ENCODE data around the gene CHST12.

Gene CHST12

DNA sequence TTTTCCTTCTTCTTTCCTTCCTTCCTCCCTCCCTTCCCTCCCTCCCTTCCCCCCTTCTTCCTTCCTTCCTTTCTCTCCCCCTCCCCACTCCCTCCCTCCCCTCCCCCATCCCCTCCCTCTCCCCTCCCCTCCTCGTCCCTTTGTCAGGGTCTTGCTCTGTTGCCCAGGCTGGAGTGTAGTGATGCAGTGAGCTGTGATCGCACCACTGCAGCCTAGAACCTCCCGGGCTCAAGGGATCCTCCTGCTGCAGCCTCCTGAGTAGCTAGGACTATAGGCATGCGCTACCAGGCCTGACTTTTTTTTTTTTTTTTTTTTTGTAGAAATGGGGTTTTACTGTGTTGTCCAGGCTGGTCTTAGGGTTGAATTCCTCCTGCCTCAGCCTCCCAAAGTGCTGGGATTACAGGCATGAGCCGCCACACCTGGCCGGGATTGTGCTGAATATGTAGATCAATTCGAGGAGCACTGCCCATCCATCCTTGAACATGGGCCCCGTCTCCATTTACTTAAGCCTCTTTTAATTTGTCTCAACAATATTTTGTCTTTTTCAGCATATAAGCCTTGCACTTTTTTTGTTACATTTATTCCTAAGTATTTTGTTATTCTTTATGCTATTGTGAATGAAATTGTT is 49.3 kb downstream of the CHST12 start:
- in situ Hi-C loops (cut with MboI; ENCODE audit: low sequenced_read_pairs): loop anchor here (25.0 kb wide), 1 partner anchor 235 kb away; the partner anchor contains the start of gene AMZ1

- in situ Hi-C loops (cut with MboI; ENCODE audit: low sequenced_read_pairs): loop anchor here (25.0 kb wide), 1 partner anchor 233 kb away; the partner anchor contains the start of gene AMZ1
These were observed 50.4 kb downstream of the CHST12 start for GRCh38 chr7:2453849-2454248.

GRCh38 chr7:2459674-2460073 is 56.3 kb downstream of the CHST12 start:
- in situ Hi-C loops (cut with MboI; ENCODE audit: low sequenced_read_pairs): loop anchor here (25.0 kb wide), 1 partner anchor 228 kb away; the partner anchor contains the start of gene AMZ1

- in situ Hi-C loops (cut with MboI; ENCODE audit: low sequenced_read_pairs): loop anchor here (25.0 kb wide), 1 partner anchor 227 kb away; the partner anchor contains the start of gene AMZ1
These were observed 56.8 kb downstream of the CHST12 start for GRCh38 chr7:2460188-2460587.

DNA sequence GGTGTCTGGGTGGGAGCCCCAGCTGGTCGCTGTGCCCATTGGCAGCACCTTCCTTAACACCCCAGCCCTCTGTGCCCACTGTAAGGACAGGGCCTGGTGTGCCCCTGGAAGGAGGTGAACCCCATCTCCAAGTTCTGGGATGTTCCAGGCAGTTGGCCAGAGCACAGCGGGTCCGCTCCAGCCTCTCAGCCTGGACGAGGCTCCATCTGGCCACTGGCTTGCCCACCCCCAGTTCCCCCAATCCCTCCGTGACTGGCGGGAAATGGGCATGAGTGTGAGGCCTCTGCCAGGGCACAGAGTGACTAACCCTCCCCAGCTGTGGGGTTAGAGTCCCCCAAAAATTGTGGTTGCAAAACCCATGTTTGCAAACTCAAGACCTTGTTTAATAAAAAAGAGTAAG is 57.2 kb downstream of the CHST12 start:
- in situ Hi-C loops (cut with MboI; ENCODE audit: low sequenced_read_pairs): loop anchor here (25.0 kb wide), 1 partner anchor 227 kb away; the partner anchor contains the start of gene AMZ1

DNA sequence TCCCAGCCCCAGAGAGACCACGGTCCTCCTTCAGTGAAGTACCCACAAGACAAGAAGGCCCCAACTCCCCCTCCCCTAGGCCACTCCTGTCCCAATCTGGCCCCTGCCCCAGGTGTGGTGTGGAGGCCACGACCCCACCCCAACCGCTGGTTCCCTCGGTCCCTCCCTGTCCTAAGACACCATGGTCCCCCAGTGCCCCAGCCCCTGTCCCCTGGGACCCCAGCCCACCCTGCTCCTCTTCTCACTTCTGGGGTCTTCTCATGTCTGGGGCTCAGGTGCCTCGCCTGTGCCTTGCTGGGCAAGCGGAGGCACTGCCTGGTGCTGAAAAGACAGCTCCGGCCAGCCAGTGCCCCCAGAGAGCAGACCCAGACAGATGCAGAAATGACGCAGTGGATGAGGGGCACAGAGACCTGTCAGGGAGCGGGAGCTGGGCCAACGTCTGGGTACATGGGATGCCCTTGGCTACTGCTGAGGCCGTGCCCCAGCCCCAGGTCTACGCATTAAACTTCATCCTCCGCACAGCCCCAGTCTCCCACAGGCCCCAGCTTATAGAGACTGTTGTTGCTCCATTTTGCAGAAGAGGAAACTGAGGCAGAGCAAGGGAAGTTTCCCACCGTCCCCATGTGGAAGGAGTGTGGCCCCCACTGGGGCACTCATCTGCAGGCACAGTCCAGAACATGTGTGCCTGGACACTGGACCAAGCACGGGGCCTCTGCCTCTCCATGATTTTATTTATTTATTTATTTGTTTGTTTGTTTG is 58.0 kb downstream of the CHST12 start:
- in situ Hi-C loops (cut with MboI; ENCODE audit: low sequenced_read_pairs): loop anchor here (25.0 kb wide), 1 partner anchor 226 kb away; the partner anchor contains the start of gene AMZ1

GRCh38 chr7:2462731-2463130 is 59.3 kb downstream of the CHST12 start:
- in situ Hi-C loops (cut with MboI; ENCODE audit: low sequenced_read_pairs): loop anchor here (25.0 kb wide), 1 partner anchor 225 kb away; the partner anchor contains the start of gene AMZ1

- in situ Hi-C loops (cut with MboI; ENCODE audit: low sequenced_read_pairs): loop anchor here (25.0 kb wide), 1 partner anchor 221 kb away; the partner anchor contains the start of gene AMZ1
These were observed 62.5 kb downstream of the CHST12 start for GRCh38 chr7:2465928-2466327.

DNA sequence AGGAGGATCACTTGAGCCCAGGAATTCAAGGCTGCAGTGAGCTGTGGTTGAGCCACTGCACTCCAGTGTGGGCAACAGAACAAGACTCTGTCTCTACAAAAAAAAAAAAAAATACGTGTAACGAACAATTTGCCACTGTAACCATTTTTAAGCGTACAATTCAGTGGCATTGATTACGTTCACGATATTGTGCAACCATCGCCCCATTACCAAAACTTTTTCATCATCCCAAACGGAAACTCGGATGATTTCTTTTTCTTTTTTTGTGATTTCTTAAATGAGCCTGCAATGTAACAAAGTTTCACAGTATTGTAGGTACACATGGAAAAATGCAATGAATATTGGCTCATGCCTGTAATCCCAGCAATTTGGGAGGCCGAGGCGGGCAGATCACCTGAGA is 63.3 kb downstream of the CHST12 start:
- in situ Hi-C loops (cut with MboI; ENCODE audit: low sequenced_read_pairs): loop anchor here (25.0 kb wide), 1 partner anchor 221 kb away; the partner anchor contains the start of gene AMZ1

DNA sequence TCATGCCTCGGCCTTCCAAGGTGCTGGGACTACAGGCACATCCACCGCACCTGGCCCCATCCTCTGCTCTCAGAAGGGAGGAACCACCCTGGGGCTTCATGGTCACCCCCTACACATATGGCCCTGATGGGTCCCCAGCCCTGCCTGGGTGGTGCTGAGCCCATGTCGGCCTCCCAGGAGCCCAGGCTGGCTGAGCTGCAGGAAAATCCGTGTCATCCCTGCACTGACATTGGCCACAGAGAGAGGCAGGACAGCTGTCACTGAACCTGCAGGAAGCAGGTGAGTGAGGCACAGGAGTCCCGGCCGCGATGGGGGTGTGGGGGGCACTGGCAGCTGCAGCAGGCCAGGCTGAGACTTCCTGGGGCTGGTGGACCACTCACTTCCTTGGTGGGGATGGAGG is 64.8 kb downstream of the CHST12 start:
- in situ Hi-C loops (cut with MboI; ENCODE audit: low sequenced_read_pairs): loop anchor here (25.0 kb wide), 1 partner anchor 219 kb away; the partner anchor contains the start of gene AMZ1

- in situ Hi-C loops (cut with MboI; ENCODE audit: low sequenced_read_pairs): loop anchor here (25.0 kb wide), 1 partner anchor 218 kb away; the partner anchor contains the start of gene AMZ1
These were observed 66.2 kb downstream of the CHST12 start for GRCh38 chr7:2469460-2470203.

DNA sequence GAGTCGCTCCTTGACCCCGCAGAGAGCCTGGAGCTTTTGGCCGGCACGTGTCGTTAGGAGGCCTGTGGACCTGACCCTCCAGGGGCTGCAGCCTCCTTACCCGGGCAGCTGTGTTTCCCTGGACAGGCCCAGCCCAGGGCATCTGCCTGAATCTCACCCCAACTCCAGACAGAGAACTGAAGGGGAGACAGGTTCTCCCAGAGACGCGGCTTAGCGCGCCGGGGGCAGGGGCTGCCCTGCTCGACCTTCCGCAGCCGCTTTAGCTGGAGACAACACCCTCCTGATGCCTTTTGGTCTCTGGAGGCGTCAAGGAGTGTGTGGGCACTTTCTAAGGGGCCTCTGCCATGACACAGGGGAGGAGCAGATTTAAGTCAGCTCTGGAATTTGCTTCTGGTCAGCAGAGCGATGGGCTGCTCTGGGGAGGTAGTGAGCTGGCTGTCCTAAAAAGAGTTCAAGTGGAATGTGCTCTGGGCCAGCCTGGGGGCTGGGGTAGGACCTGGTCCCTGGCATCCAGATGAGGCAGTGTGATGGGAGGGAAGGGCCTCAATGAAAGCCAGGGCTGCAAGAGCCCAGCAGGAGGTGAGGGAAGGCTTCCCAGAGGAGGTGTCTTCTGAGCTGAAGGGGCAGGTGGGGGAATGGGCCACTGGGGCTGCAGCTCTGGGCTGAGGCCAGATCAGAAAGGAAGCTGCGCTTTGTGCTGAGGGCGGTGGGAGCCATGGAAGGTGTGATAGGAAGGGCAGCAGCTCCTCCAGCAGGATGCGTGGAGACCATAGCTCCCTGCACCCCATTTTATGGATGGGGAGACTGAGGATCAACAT is 67.0 kb downstream of the CHST12 start:
- in situ Hi-C loops (cut with MboI; ENCODE audit: low sequenced_read_pairs): loop anchor here (25.0 kb wide), 1 partner anchor 217 kb away; the partner anchor contains the start of gene AMZ1

- in situ Hi-C loops (cut with MboI; ENCODE audit: low sequenced_read_pairs): loop anchor here (25.0 kb wide), 1 partner anchor 216 kb away; the partner anchor contains the start of gene AMZ1
These were observed 67.6 kb downstream of the CHST12 start for GRCh38 chr7:2471022-2471329.

DNA sequence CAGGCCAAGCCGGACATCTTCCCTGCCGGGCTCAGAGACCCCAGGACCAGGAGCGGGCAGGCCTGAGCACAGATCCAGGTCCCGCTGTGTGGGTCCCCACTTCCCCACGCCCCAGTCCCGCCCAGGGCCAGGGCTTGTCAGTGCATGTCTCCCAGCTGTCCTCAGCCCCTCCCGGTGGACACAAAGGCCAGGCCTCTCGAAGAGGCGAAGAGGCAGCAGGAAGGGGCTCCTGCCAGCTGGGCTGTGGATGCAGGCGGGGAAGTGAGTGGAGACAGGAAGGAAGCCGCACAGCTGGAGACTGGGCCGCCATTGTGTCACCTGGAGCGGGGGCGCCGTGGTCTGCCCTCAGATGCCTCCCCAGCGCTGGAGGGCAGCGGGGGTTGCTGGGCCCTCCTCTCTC is 68.0 kb downstream of the CHST12 start:
- in situ Hi-C loops (cut with MboI; ENCODE audit: low sequenced_read_pairs): loop anchor here (25.0 kb wide), 1 partner anchor 216 kb away; the partner anchor contains the start of gene AMZ1

GRCh38 chr7:2472739-2473138 is 69.3 kb downstream of the CHST12 start:
- in situ Hi-C loops (cut with MboI; ENCODE audit: low sequenced_read_pairs): loop anchor here (25.0 kb wide), 1 partner anchor 215 kb away; the partner anchor contains the start of gene AMZ1

DNA sequence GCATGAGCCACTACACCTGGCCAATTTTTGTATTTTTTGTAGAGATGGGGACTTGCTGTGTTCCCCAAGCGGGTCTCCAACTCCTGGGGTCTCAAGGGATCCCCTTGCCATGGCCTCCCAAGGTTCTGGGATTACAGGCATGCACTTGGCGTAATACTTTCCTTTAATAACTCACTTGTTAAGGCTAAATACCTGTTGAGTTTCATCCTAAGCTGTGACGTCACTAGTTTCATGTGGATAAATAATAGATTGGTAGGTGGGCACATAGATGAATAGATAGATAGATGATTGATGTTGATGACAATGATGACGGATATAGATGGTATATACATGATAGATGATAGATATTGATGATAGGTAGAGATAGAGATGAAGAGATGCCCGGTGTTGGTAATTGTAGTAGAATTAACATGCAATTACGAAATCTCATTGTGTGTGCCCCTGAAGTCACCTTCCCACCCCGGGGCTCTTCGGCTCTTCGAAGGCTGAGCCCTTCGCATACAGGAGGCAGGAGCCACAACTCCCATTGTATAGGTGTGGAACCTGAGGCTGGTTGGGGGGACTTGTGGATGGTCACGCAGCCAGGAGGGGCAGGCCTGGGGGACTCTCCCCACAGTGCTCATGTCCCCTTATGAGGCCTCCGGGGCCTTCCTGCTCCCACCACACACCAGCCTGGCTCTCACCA is 70.2 kb downstream of the CHST12 start:
- in situ Hi-C loops (cut with MboI; ENCODE audit: low sequenced_read_pairs): loop anchor here (25.0 kb wide), 1 partner anchor 214 kb away; the partner anchor contains the start of gene AMZ1

- in situ Hi-C loops (cut with MboI; ENCODE audit: low sequenced_read_pairs): loop anchor here (25.0 kb wide), 1 partner anchor 213 kb away; the partner anchor contains the start of gene AMZ1
These were observed 70.8 kb downstream of the CHST12 start for GRCh38 chr7:2474224-2474623.

- in situ Hi-C loops (cut with MboI; ENCODE audit: low sequenced_read_pairs): loop anchor here (25.0 kb wide), 1 partner anchor 212 kb away; the partner anchor contains the start of gene AMZ1
These were observed 71.6 kb downstream of the CHST12 start for GRCh38 chr7:2474813-2475677.
